Liver (tissue), 9 donors: ENCODE data around the gene RYR3. TPM values are rescaled to one million over a fixed set of nuclear protein-coding genes. Genes with fewer than 3 reads are reported as not detected.

Experiments
- DNase-seq: peaks from one replicate; pipeline ENCODE4 v3.0.0-alpha.2; 2017; ENCODE audit warnings: low spot score
- H3K27ac ChIP-seq, 2 donors: one replicate each; pipeline ENCODE4 v1.7.0; 2013; ENCODE audit warnings: inconsistent platforms in 2 of 2, low read length in 2 of 2, control low read depth in 1 of 2, low read depth in 1 of 2, mild to moderate bottlenecking in 1 of 2
- H3K27me3 ChIP-seq, 4 donors: one replicate each; pipeline versions ENCODE4 v1.6.1 to v1.7.0; 2013; ENCODE audit warnings: low read length in 3 of 4, inconsistent platforms in 1 of 4, mild to moderate bottlenecking in 1 of 4, moderate library complexity in 1 of 4; ENCODE audit not compliant: control insufficient read depth in 4 of 4, insufficient read depth in 4 of 4
- H3K36me3 ChIP-seq, 4 donors: one replicate each; pipeline versions ENCODE4 v1.6.1 to v1.7.0; 2013; ENCODE audit warnings: low read length in 3 of 4, mild to moderate bottlenecking in 3 of 4, low read depth in 1 of 4, moderate library complexity in 1 of 4; ENCODE audit not compliant: control insufficient read depth in 4 of 4, insufficient read depth in 3 of 4
- H3K4me1 ChIP-seq, 4 donors: one replicate each; pipeline versions ENCODE4 v1.6.1 to v1.7.0; 2013; ENCODE audit warnings: low read length in 3 of 4, mild to moderate bottlenecking in 3 of 4, moderate library complexity in 1 of 4; ENCODE audit not compliant: control insufficient read depth in 4 of 4, insufficient read depth in 4 of 4
- H3K4me3 ChIP-seq, 3 donors: one replicate each; pipeline versions ENCODE4 v1.6.1 to v1.7.0; 2013; ENCODE audit warnings: low read length in 3 of 3, control low read depth in 1 of 3, low read depth in 1 of 3, mild to moderate bottlenecking in 1 of 3
- H3K9ac ChIP-seq, 2 donors: one replicate each; pipeline ENCODE4 v1.7.0; 2013; ENCODE audit warnings: low read length in 2 of 2, mild to moderate bottlenecking in 2 of 2, moderate library complexity in 2 of 2, control low read depth in 1 of 2, low read depth in 1 of 2
- H3K9me3 ChIP-seq, 4 donors: one replicate each; pipeline versions ENCODE4 v1.6.1 to v1.7.0; 2013; ENCODE audit warnings: low read length in 3 of 4; ENCODE audit not compliant: control insufficient read depth in 4 of 4
- ATF3 ChIP-seq: IDR thresholded peaks from 2 replicates; pipeline ENCODE4 v1.6.1; 2016; ENCODE audit warnings: antibody characterized with exemption
- CTCF ChIP-seq: fragments of 150-350 bp; IDR thresholded peaks from 2 replicates; pipeline ENCODE4 v1.5.1; 2017; ENCODE audit warnings: improper control_type of control experiment, low read depth, low read length; ENCODE audit not compliant: missing input control
- EGR1 ChIP-seq, 2 donors: IDR thresholded peaks; 2 replicates each; pipeline ENCODE4 v1.6.1; 2016 to 2018; ENCODE audit warnings: antibody characterized with exemption in 2 of 2, low read depth in 2 of 2
- FOXA1 ChIP-seq: IDR thresholded peaks from 2 replicates; pipeline ENCODE4 v1.6.1; 2016; ENCODE audit warnings: antibody characterized with exemption
- FOXA2 ChIP-seq: IDR thresholded peaks from 2 replicates; pipeline ENCODE4 v1.6.1; 2016; ENCODE audit warnings: antibody characterized with exemption
- GABPA ChIP-seq, 2 donors: IDR thresholded peaks in 1 of 2; conservative IDR thresholded peaks in 1 of 2; 2 replicates each; pipeline ENCODE4 v1.6.1; 2016; ENCODE audit warnings: antibody characterized with exemption in 2 of 2, mild to moderate bottlenecking in 1 of 2, moderate library complexity in 1 of 2
- HNF4A ChIP-seq, 2 donors: conservative IDR thresholded peaks; 2 replicates each; pipeline ENCODE4 v1.6.1; 2016; ENCODE audit warnings: antibody characterized with exemption in 2 of 2, mild to moderate bottlenecking in 2 of 2
- HNF4G ChIP-seq: IDR thresholded peaks from 2 replicates; pipeline ENCODE4 v1.6.1; 2016; ENCODE audit warnings: antibody characterized with exemption
- JUND ChIP-seq, 2 donors: IDR thresholded peaks; 2 replicates each; pipeline ENCODE4 v1.6.1; 2016; ENCODE audit warnings: antibody characterized with exemption in 2 of 2
- MAX ChIP-seq: IDR thresholded peaks from 2 replicates; pipeline ENCODE4 v1.6.1; 2016; ENCODE audit warnings: antibody characterized with exemption
- NR2F2 ChIP-seq: IDR thresholded peaks from 2 replicates; pipeline ENCODE4 v1.6.1; 2016; ENCODE audit warnings: antibody characterized with exemption
- RAD21 ChIP-seq, 2 donors: IDR thresholded peaks; 2 replicates each; pipeline ENCODE4 v1.6.1; 2016; ENCODE audit warnings: antibody characterized with exemption in 2 of 2, mild to moderate bottlenecking in 2 of 2
- REST ChIP-seq: IDR thresholded peaks from 2 replicates; pipeline ENCODE4 v1.6.1; 2016; ENCODE audit warnings: antibody characterized with exemption, mild to moderate bottlenecking
- SP1 ChIP-seq: IDR thresholded peaks from 2 replicates; pipeline ENCODE4 v1.6.1; 2018; ENCODE audit warnings: antibody characterized with exemption, mild to moderate bottlenecking
- TAF1 ChIP-seq: conservative IDR thresholded peaks from 2 replicates; pipeline ENCODE4 v1.6.1; 2016; ENCODE audit warnings: antibody characterized with exemption, mild to moderate bottlenecking
- YY1 ChIP-seq: IDR thresholded peaks from 2 replicates; pipeline ENCODE4 v1.6.1; 2016; ENCODE audit warnings: antibody characterized with exemption, mild to moderate bottlenecking
- ZBTB33 ChIP-seq: IDR thresholded peaks from 2 replicates; pipeline ENCODE4 v1.6.1; 2016; ENCODE audit warnings: antibody characterized with exemption
- WGBS: extraction: QIAGEN DNeasy Blood & Tissue Kit; methylation state at CpG from one replicate; pipeline ENCODE4 v1.1.7; 2013; 5-methylcytosine and 5-hydroxymethylcytosine counted together
- polyA plus RNA-seq, 2 donors: library from polyadenylated mRNA; stranded (reverse) in 1 of 2; unstranded in 1 of 2; fragments of 200-250 nt in 1 of 2; fragments of >200 nt in 1 of 2; fragmentation: Nextera tagmentation in 1 of 2; extraction: Ambion mirVana in 1 of 2; gene quantifications; one replicate each; pipeline versions ENCODE4 v1.2.1 to v1.2.3, GENCODE V29; 2013 to 2015
- total RNA-seq, 2 donors: library from RNA; depleted of rRNA; stranded (reverse); fragments of >200 nt; gene quantifications; one replicate each; pipeline ENCODE4 v1.2.3, GENCODE V29; 2014
- donor health status: healthy.
- donor health status: healthy.
- donor health status: healthy.
- donor health status: healthy.
- donor health status: healthy.

RYR3 gene
- total and polyA plus RNA-seq, 4 donors: 0.01 to 1.1 (median 0.22) TPM

GRCh38 chr15:33698126-33698525, 387.4 kb downstream of the RYR3 start:
- Histone ChIP-seq H3K4me3 (no peak overlapping the region), H3K27ac (no peak overlapping the region), H3K4me1 (no peaks in the 10 kb centered on the region), H3K9ac (no peak overlapping the region), H3K36me3 (no peaks in the 10 kb centered on the region), H3K9me3 (no peaks in the 10 kb centered on the region), H3K27me3 (no peaks in the 10 kb centered on the region)
- WGBS: 71% methylated on average over 6 of the region's 6 CpGs
- no peak for DNase-seq
- no peak for TF ChIP-seq FOXA1
- TF ChIP-seq HNF4A (conservative IDR thresholded peaks at IDR 0.05): no peak
- no peak for TF ChIP-seq FOXA2
- TF ChIP-seq MAX: no peak
- TF ChIP-seq CTCF: no peak
- TF ChIP-seq EGR1 (IDR thresholded peaks at IDR 0.05; ENCODE audit: low read depth in 2 of 2): no peak
- TF ChIP-seq REST: no peak
- TF ChIP-seq TAF1: no peak
- no peak for TF ChIP-seq HNF4G
- no peak for TF ChIP-seq SP1
- no peak for TF ChIP-seq RAD21 (IDR thresholded peaks at IDR 0.05)
- no peak for TF ChIP-seq NR2F2
- no peak for TF ChIP-seq GABPA (IDR thresholded peaks at IDR 0.05 in 1 of 2, conservative IDR thresholded peaks at IDR 0.05 in 1 of 2)
- no peak for TF ChIP-seq ZBTB33

- no peaks in the 10 kb centered on the region for H3K4me1 ChIP-seq
- H3K9me3 ChIP-seq: no peaks in the 10 kb centered on the region
- no peak overlapping the region for H3K27ac ChIP-seq
- H3K9ac ChIP-seq: no peak overlapping the region
- WGBS: 77% methylated on average over 2 of the region's 2 CpGs
- H3K27me3 ChIP-seq: no peaks in the 10 kb centered on the region
- H3K4me3 ChIP-seq: no peak overlapping the region
- no peak for DNase-seq
- H3K36me3 ChIP-seq: no peaks in the 10 kb centered on the region
- no peak for TF ChIP-seq GABPA (IDR thresholded peaks at IDR 0.05 in 1 of 2, conservative IDR thresholded peaks at IDR 0.05 in 1 of 2)
- TF ChIP-seq SP1: no peak
- TF ChIP-seq FOXA1: no peak
- TF ChIP-seq ZBTB33: no peak
- no peak for TF ChIP-seq HNF4A (conservative IDR thresholded peaks at IDR 0.05)
- TF ChIP-seq RAD21 (IDR thresholded peaks at IDR 0.05): no peak
- TF ChIP-seq HNF4G: no peak
- TF ChIP-seq NR2F2: no peak
- no peak for TF ChIP-seq ATF3
- no peak for TF ChIP-seq REST
- no peak for TF ChIP-seq EGR1 (IDR thresholded peaks at IDR 0.05; ENCODE audit: low read depth in 2 of 2)
- no peak for TF ChIP-seq JUND (IDR thresholded peaks at IDR 0.05)
- no peak for TF ChIP-seq FOXA2
- TF ChIP-seq YY1: no peak
These were observed 388.4 kb downstream of the RYR3 start for GRCh38 chr15:33699145-33699544.
